GM08714 (cell line): ENCODE data around the gene DNAJC13.

ENCODE experiments used
- H3K4me3 ChIP-seq: fragments of 200-500 bp; sonication (Bioruptor generic); 2 replicates; pipeline ENCODE4 v1.5.1; 2014; ENCODE audit warnings: mild to moderate bottlenecking, low read length, inconsistent platforms
- ZNF274 ChIP-seq: IDR thresholded peaks from 2 replicates; pipeline ENCODE4 v1.6.1; 2012; ENCODE audit warnings: mild to moderate bottlenecking, low read depth, low read length

The DNAJC13 gene

GRCh38 chr3:132399054-132399929, 18.0 kb upstream of the DNAJC13 start:
- H3K4me3 ChIP-seq, result no peak overlapping the region
- TF ChIP-seq ZNF274, result no peak

DNA sequence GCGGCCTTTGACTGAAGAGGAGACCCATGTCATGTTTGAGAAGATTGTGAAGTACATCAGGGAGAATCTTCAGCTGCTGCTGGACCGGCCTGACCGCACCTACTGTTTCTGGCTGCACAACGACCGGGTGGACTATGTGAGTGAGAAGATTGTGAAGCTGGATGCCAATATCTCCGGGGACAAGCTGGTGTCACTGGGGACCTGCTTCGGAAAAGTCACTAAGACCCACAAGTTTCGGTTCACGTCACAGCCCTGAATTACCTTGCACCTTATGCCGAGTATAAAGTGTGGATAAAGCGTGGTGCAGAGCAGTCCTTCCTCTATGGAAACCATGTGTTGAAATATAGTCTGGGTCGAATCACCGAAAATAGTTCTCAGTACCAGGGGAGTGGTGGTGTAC, 16.0 kb upstream of the DNAJC13 start:
- H3K4me3 ChIP-seq, result no peak overlapping the region
- TF ChIP-seq ZNF274, result no peak

GRCh38 chr3:132404276-132404675, 13.0 kb upstream of the DNAJC13 start:
- no peak for TF ChIP-seq ZNF274
- no peak overlapping the region for H3K4me3 ChIP-seq

- no peak overlapping the region for H3K4me3 ChIP-seq
- TF ChIP-seq ZNF274, result no peak
Observed at GRCh38 chr3:132405188-132405587, 12.1 kb upstream of the DNAJC13 start.

- no peak overlapping the region for H3K4me3 ChIP-seq
- no peak for TF ChIP-seq ZNF274
Observed at GRCh38 chr3:132405609-132406299, 11.5 kb upstream of the DNAJC13 start.

DNA sequence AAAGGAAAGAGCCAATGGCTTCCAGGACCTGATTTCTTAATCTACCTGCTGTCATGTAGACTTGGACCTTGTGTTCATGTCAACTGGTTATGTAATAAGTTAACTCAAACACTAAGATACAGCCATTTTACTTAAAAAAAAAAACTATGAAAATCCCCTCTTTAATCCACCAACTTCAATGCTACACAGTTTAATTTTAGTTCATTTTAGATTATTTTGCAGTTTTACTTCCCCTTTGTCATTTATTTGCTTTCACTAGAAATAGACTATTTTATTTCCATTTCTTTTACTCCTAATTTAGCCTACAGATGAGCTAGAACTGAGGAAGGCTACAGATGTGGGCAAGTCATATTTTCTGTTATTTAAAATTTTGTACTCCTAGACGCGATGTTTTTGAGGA, 10.7 kb upstream of the DNAJC13 start:
- TF ChIP-seq ZNF274, result no peak
- no peak overlapping the region for H3K4me3 ChIP-seq

DNA sequence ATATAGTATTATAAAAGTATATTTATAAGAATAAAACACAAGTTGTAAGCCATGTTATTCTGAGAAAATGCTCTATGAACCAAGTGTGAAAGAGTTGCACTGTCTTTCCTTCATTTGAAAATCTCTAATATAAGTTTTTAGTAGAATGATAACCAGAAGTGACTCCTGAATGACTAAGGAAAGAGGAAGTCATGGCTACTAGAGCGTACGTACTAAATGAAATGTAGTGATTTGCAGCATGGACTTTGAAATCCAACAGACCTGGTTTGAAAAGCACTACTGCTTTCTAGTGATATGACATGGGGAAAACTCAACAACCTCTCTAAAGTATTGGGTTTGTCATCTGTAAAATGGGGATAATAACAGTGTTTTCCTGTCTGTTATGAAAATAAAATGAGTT, 10.3 kb upstream of the DNAJC13 start:
- TF ChIP-seq ZNF274, result no peak
- H3K4me3 ChIP-seq, result no peak overlapping the region

- H3K4me3 ChIP-seq, result no peak overlapping the region
- no peak for TF ChIP-seq ZNF274
Observed at GRCh38 chr3:132414841-132415240, 2.5 kb upstream of the DNAJC13 start.

- no peak overlapping the region for H3K4me3 ChIP-seq
- TF ChIP-seq ZNF274, result no peak
Observed at GRCh38 chr3:132416161-132416560, 1.1 kb upstream of the DNAJC13 start.

GRCh38 chr3:132417695-132418411, 551 bp downstream of the DNAJC13 start:
- peak overlapping the region; percentile 92 for H3K4me3 ChIP-seq
- TF ChIP-seq ZNF274, result no peak

DNA sequence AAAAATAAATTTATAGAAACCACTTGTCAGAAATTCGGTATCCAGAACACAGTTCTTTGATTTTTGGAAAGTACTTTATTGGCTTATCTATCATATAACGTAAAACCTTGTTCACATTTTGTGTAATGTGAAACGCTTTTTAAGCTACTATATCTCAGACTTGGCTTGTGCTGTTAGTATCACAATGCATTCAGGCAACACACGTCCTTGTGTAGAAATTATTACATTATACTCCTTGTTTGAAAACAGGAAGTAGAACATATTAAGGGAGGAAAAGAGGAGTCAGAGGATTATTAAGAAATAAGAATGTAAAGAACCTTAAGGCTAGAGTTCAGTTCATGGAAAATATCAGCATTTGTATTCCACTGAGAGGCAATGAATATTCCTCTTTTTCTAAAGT, 1.6 kb downstream of the DNAJC13 start:
- TF ChIP-seq ZNF274, result no peak
- peak overlapping the region; percentile 92; the same call in 1 of the 2 replicates for H3K4me3 ChIP-seq

GRCh38 chr3:132421832-132422231, 4.5 kb downstream of the DNAJC13 start:
- H3K4me3 ChIP-seq, result no peak overlapping the region
- no peak for TF ChIP-seq ZNF274

DNA sequence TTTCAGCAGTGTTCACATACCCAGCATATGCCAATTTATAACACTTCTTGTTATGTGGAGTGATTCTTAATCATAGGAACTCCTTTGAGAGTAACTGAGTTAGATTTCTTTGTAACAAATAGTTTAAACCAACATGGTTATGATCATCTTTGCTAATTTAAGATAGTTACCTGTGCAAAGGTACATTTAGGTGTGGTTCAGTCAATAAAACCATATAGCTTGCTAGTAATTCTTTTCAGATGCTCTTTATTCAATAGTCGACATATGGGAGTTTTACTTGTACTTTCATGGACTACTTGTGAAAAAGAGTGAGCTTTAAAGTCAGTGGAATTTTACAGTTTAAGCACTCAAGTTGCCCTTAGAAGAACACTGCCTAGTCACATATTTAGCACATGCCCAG, 5.2 kb downstream of the DNAJC13 start:
- TF ChIP-seq ZNF274, result no peak
- H3K4me3 ChIP-seq, result no peak overlapping the region

DNA sequence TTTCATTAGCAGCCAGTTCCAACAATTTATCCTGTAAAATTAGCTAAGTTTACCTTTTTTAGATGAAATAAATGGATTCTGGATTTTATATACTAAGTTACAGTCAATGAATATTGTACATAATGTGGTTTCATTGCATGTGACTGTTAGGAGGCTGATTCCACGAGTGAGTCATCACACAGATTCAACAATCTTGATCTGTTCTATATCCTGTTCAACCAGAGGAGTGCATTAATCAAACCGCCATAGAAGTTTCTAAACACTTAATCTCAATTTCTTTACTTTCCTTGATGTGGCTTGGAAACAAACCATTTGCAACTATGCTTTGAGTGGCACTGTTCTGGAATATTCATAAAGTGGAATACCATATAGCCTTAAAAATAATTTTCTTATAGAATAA, 15.3 kb downstream of the DNAJC13 start:
- H3K4me3 ChIP-seq, result no peak overlapping the region
- TF ChIP-seq ZNF274, result no peak

DNA sequence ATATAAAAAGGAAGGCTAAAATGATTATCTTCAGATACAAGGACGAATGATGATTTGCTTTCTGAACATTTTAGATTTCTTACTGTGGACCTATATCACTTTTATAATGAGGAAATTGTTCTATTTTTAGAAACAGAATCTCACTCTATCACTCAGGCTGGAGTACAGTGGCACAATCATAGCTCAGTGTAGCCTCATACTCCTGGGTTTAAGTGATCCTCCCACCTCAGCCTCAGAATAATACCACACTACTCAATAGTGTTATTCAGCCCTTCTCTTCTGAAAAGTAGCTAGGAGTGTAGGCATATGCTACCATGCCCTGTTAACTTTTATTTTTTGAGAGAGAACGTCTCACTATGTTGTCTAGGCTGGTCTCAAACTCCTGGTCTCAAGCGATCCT, 15.8 kb downstream of the DNAJC13 start:
- no peak overlapping the region for H3K4me3 ChIP-seq
- TF ChIP-seq ZNF274, result no peak
